Limb (tissue), 2 donors: ENCODE results near the gene MSI2.
"Not testable (repeated sequence)": the region's sequence is repeated elsewhere in the genome, so short reads cannot be mapped to it uniquely, and the experiment has no call there.

Source experiments
- DNase-seq, 2 donors: peaks; one replicate each; pipeline ENCODE4 v3.0.0-alpha.2; 2016; ENCODE audit errors: extremely low spot score in 2 of 2

Gene MSI2

GRCh38 chr17:57609125-57609877, 353.0 kb downstream of the MSI2 start:
- no peak for DNase-seq

GRCh38 chr17:57609878-57610270, 353.6 kb downstream of the MSI2 start:
- no peak for DNase-seq

GRCh38 chr17:57612202-57613071, 356.1 kb downstream of the MSI2 start:
- DNase-seq = no peak

- no peak for DNase-seq
These were observed 358.4 kb downstream of the MSI2 start for GRCh38 chr17:57614742-57615141.

GRCh38 chr17:57615836-57616757, 359.8 kb downstream of the MSI2 start:
- no peak for DNase-seq

- DNase-seq = no peak
These were observed 360.9 kb downstream of the MSI2 start for GRCh38 chr17:57617218-57617617.

- no peak for DNase-seq
These were observed 363.0 kb downstream of the MSI2 start for GRCh38 chr17:57619061-57619937.

- DNase-seq = no peak
These were observed 364.3 kb downstream of the MSI2 start for GRCh38 chr17:57620576-57620975.

GRCh38 chr17:57621791-57622190, 365.5 kb downstream of the MSI2 start:
- DNase-seq = not testable (repeated sequence)

- no peak for DNase-seq
These were observed 366.0 kb downstream of the MSI2 start for GRCh38 chr17:57622306-57622682.

GRCh38 chr17:57622683-57623433, 366.5 kb downstream of the MSI2 start:
- no peak for DNase-seq

- DNase-seq = no peak
These were observed 367.3 kb downstream of the MSI2 start for GRCh38 chr17:57623620-57624019.

- DNase-seq = no peak
These were observed 368.1 kb downstream of the MSI2 start for GRCh38 chr17:57624386-57624785.

- no peak for DNase-seq
These were observed 369.2 kb downstream of the MSI2 start for GRCh38 chr17:57625511-57625910.

GRCh38 chr17:57625957-57626356, 369.6 kb downstream of the MSI2 start:
- DNase-seq = no peak

- DNase-seq = no peak
These were observed 370.3 kb downstream of the MSI2 start for GRCh38 chr17:57626520-57627210.

- DNase-seq = no peak
These were observed 371.3 kb downstream of the MSI2 start for GRCh38 chr17:57627591-57627990.

GRCh38 chr17:57628421-57628820, 372.1 kb downstream of the MSI2 start:
- no peak for DNase-seq

GRCh38 chr17:57629470-57629869, 373.1 kb downstream of the MSI2 start:
- DNase-seq = no peak
